ENCODE data around the gene BBS10.

DNA sequence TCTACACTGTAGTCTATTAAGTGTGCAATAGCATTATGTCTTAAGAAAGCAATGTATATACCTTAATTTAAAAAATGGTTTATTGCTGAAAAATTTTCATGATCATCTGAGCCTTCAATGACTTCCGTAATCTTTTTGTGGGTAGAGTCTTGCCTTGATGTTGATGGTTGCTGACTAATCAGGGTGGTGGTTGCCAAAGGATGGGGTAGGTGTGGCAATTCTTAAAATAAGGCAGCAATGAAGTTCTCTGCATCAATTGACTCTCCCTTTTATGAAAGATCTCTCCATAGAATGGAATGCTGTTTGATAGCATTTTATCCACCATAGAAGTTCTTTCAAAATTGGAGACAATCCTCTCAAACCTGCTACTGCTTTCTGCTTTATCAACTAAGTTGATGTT is 41.1 kb downstream of the BBS10 start:
- TF ChIP-seq, protein P1, sequence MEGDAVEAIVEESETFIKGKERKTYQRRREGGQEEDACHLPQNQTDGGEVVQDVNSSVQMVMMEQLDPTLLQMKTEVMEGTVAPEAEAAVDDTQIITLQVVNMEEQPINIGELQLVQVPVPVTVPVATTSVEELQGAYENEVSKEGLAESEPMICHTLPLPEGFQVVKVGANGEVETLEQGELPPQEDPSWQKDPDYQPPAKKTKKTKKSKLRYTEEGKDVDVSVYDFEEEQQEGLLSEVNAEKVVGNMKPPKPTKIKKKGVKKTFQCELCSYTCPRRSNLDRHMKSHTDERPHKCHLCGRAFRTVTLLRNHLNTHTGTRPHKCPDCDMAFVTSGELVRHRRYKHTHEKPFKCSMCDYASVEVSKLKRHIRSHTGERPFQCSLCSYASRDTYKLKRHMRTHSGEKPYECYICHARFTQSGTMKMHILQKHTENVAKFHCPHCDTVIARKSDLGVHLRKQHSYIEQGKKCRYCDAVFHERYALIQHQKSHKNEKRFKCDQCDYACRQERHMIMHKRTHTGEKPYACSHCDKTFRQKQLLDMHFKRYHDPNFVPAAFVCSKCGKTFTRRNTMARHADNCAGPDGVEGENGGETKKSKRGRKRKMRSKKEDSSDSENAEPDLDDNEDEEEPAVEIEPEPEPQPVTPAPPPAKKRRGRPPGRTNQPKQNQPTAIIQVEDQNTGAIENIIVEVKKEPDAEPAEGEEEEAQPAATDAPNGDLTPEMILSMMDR (conservative IDR thresholded peaks at IDR 0.05; ENCODE audit: low read length) = no peak
- TF ChIP-seq EZH2phosphoT487 (IDR thresholded peaks at IDR 0.05; ENCODE audit: borderline replicate concordance) = no peak

Data from Loucy (cell line).